B cell (primary cell): Measurements from ENCODE around the gene DAO. TPM values are rescaled to one million over a fixed set of nuclear protein-coding genes. Genes with fewer than 3 reads are reported as not detected.
"Not testable (repeated sequence)": the region's sequence is repeated elsewhere in the genome, so short reads cannot be mapped to it uniquely, and the experiment has no call there.

Experiments
- ATAC-seq: fragments of 200-7000 bp; cut with Tn5 transposase; one replicate; pipeline ENCODE4 v1.10.0; 2021; ENCODE audit warnings: low read depth, mild to moderate bottlenecking, moderate number of reproducible peaks, moderate library complexity
- CTCF ChIA-PET: fragments of 350-600 bp; sonication (Branson Sonifier 250); formaldehyde crosslinking; loops from one replicate; lab custom pipeline; 2021; ENCODE audit warnings: antibody characterized with exemption, inconsistent platforms; lab: Charles Lee
- POLR2A ChIA-PET: fragments of 350-600 bp; sonication (Branson Sonifier 250); formaldehyde crosslinking; loops from one replicate; lab custom pipeline; 2021; ENCODE audit warnings: antibody characterized with exemption; lab: Charles Lee
- DNase-seq: peaks from one replicate; pipeline ENCODE4 v3.0.0; 2013
- H2AFZ ChIP-seq: 2 replicates; pipeline ENCODE4 v1.6.1; 2012; ENCODE audit warnings: mild to moderate bottlenecking, low read depth, low read length; ENCODE audit not compliant: insufficient read depth, poor library complexity, severe bottlenecking
- H3K27ac ChIP-seq, 2 donors: 1 replicate in 1 of 2; 2 replicates in 1 of 2; pipeline ENCODE4 v1.5.1; 2012 to 2013; ENCODE audit warnings: low read length in 2 of 2, mild to moderate bottlenecking in 2 of 2, moderate library complexity in 1 of 2
- H3K27me3 ChIP-seq, 4 experiments: fragments of 200-600 bp in 1 of 4; sonication (generic) in 1 of 4; replicated peaks in 1 of 4; 1 replicate in 2 of 4; 2 replicates in 2 of 4; pipeline versions ENCODE4 v1.6.1 to v1.7.0; 2013 to 2016; ENCODE audit warnings: low read length in 3 of 4, mild to moderate bottlenecking in 2 of 4, mixed read lengths in 1 of 4, moderate library complexity in 1 of 4; ENCODE audit not compliant: insufficient read depth in 4 of 4, control insufficient read depth in 3 of 4; ENCODE audit errors: control extremely low read depth in 1 of 4
- H3K36me3 ChIP-seq, 2 experiments: replicated peaks in 1 of 2; 1 replicate in 1 of 2; 2 replicates in 1 of 2; pipeline versions ENCODE4 v1.6.1 to v1.7.1; 2013; ENCODE audit warnings: low read length in 1 of 2; ENCODE audit not compliant: insufficient read depth in 2 of 2, control insufficient read depth in 1 of 2; ENCODE audit errors: control extremely low read depth in 1 of 2, extremely low read depth in 1 of 2
- H3K4me1 ChIP-seq, 2 donors: fragments of 200-600 bp in 1 of 2; sonication (generic) in 1 of 2; 1 replicate in 1 of 2; 2 replicates in 1 of 2; pipeline versions ENCODE4 v1.5.1 to v1.6.1; 2013 to 2017; ENCODE audit warnings: low read length in 2 of 2; ENCODE audit not compliant: control insufficient read depth in 2 of 2, insufficient read depth in 2 of 2
- H3K4me2 ChIP-seq: replicated peaks from 2 replicates; pipeline ENCODE3; 2012; ENCODE audit warnings: mild to moderate bottlenecking, low read depth, low read length; ENCODE audit not compliant: poor library complexity, severe bottlenecking
- H3K4me3 ChIP-seq, 5 experiments: fragments of 200-600 bp in 1 of 5; sonication (generic) in 1 of 5; 1 replicate in 3 of 5; 2 replicates in 2 of 5; pipeline versions ENCODE4 v1.5.1 to v1.7.0; 2011 to 2016; ENCODE audit warnings: low read length in 4 of 5, mild to moderate bottlenecking in 4 of 5, low read depth in 2 of 5, control low read depth in 1 of 5, moderate library complexity in 1 of 5; ENCODE audit not compliant: insufficient read depth in 1 of 5; ENCODE audit errors: control extremely low read depth in 1 of 5, extremely low read depth in 1 of 5
- H3K79me2 ChIP-seq: fragments of 200-600 bp; sonication (generic); one replicate; pipeline ENCODE4 v1.6.0; 2016; ENCODE audit warnings: low read length; ENCODE audit not compliant: control insufficient read depth, insufficient read depth
- H3K9ac ChIP-seq: fragments of 200-600 bp; sonication (generic); 2 replicates; pipeline ENCODE4 v1.6.1; 2017; ENCODE audit warnings: mild to moderate bottlenecking, low read length, moderate library complexity
- H3K9me3 ChIP-seq, 3 donors: one replicate each; pipeline versions ENCODE4 v1.6.1 to v1.7.1; 2013; ENCODE audit warnings: low read length in 2 of 3; ENCODE audit not compliant: control insufficient read depth in 2 of 3, insufficient read depth in 1 of 3; ENCODE audit errors: control extremely low read depth in 1 of 3
- H4K20me1 ChIP-seq: 2 replicates; pipeline ENCODE4 v1.6.0; 2012; ENCODE audit warnings: mild to moderate bottlenecking, low read length; ENCODE audit not compliant: insufficient read depth, control insufficient read depth, poor library complexity, severe bottlenecking
- H3K27ac Mint-ChIP-seq: one replicate; pipeline ENCODE4 v1.8.0; 2021; ENCODE audit warnings: mixed read lengths
- H3K27me3 Mint-ChIP-seq: one replicate; pipeline ENCODE4 v1.8.0; 2021; ENCODE audit warnings: mixed read lengths
- H3K4me1 Mint-ChIP-seq: one replicate; pipeline ENCODE4 v1.8.0; 2021; ENCODE audit warnings: mixed read lengths
- H3K4me3 Mint-ChIP-seq: one replicate; pipeline ENCODE4 v1.8.0; 2021; ENCODE audit warnings: mixed read lengths
- H3K9me3 Mint-ChIP-seq: one replicate; pipeline ENCODE4 v1.8.0; 2022; ENCODE audit warnings: mixed read lengths; ENCODE audit not compliant: insufficient read depth
- CTCF ChIP-seq: fragments of 200-600 bp; IDR thresholded peaks from one replicate; pipeline ENCODE4 v1.8.0; 2022; ENCODE audit warnings: antibody characterized with exemption, mild to moderate bottlenecking
- EZH2 ChIP-seq: IDR thresholded peaks from 2 replicates; pipeline ENCODE4 v1.6.1; 2012; ENCODE audit warnings: borderline replicate concordance, low read depth, mild to moderate bottlenecking, moderate library complexity, low read length; ENCODE audit not compliant: insufficient read depth, poor library complexity, severe bottlenecking
- WGBS: methylation state at CpG from one replicate; pipeline ENCODE4 v1.1.5; 2013; ENCODE audit warnings: missing lambda C conversion rate; ENCODE audit not compliant: insufficient coverage; 5-methylcytosine and 5-hydroxymethylcytosine counted together
- intact Hi-C: fragments of 100-400 bp; cut with micrococcal nuclease; formaldehyde crosslinking; loops from one replicate; pipeline ENCODE4 v1.10.0; 2022
- polyA plus RNA-seq: library from polyadenylated mRNA; depleted of rRNA; stranded (reverse); fragments of >200 nt; gene quantifications from 2 replicates; pipeline ENCODE4 v1.2.3, GENCODE V29; 2012
- total RNA-seq, 2 donors: library from RNA; stranded (reverse); fragments of 120-200 nt in 1 of 2; gene quantifications; 1 replicate in 1 of 2; 2 replicates in 1 of 2; pipeline versions ENCODE4 v1.2.3 to v1.2.4, GENCODE V29; 2013 to 2022

DAO gene
- total and polyA plus RNA-seq, 2 donors (not counting 1 experiment from before 2014, with no cell fraction given), result not detected

DNA sequence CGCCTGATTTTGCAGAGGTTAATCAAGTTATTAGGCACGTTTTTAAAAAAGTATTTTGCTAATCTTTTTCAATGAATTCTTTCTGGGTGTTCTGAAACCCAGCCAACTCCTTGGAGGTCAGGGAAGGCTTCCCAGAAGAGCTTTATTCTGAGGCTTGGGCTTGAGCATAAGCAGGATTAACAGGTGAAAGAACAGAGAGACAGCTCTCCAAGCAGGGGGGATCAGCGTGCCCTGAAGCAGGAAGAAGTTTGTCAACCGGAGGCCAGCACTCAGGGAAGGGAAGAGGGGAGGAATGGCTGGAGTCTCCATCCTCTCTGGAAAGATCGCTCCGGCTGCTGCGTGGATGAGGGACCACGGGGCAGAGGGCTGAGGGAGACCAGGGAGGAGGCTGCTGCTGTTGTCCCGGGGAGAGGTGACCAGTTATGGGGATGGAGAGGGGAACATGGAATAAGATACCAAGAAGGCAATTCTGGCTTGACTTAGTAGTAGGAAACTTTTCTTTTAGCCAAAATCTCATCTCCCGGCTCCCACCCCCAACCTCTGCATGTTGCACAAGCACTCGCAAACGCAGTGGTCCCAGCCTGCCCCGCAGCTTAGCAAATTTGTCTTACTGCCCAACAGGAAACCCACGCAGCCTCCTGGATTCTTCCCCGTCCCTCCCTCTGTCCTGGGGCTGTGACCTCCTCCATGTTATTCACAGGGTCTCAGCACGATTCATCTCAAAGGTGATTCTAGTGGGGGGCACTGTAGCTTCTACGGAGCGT is 21.4 kb upstream of the DAO start:
- intact Hi-C loops, result loop anchor here (5.0 kb wide), 1 partner anchor 221 kb away; no protein-coding TSS in a partner anchor
- Histone ChIP-seq H3K9ac (peak overlapping the region; percentile 69), H3K4me3 (peak overlapping the region; percentile 50 to 68 (median 57)), H2AFZ (peak overlapping the region; percentile 84), H3K79me2 (peaks cover 5% of the 10 kb centered on the region), H3K4me1 (peaks cover 34 to 52% of the 10 kb centered on the region in 2 donors), H3K36me3 (no peaks in the 10 kb centered on the region), H3K4me2 (peak overlapping the region; percentile 80), H3K9me3 (no peaks in the 10 kb centered on the region), H3K27me3 (peaks cover 0 to 4% (median 0%) of the 10 kb centered on the region in 4 experiments), H4K20me1 (no peaks in the 10 kb centered on the region), H3K27ac (no peak overlapping the region)
- Mint-ChIP-seq H3K4me3 (peak overlapping the region; percentile 85), H3K27me3 (no peaks in the 10 kb centered on the region), H3K4me1 (peaks cover 63% of the 10 kb centered on the region), H3K27ac (peak overlapping the region; percentile 70), H3K9me3 (no peaks in the 10 kb centered on the region)
- TF ChIP-seq CTCF, result no peak
- TF ChIP-seq EZH2, result no peak
- ATAC-seq, result no peak
- peak; percentile 42 for DNase-seq
- WGBS, result 6% methylated on average over 12 of the region's 18 CpGs
- ChIA-PET POLR2A (interaction anchor here (1.0 to 1.4 kb wide), 2 partner anchors 20 to 290 kb away, joined by 3 to 4 read pairs; no protein-coding TSS in a partner anchor), CTCF (interaction anchor here (1.0 to 5.7 kb wide), 2 partner anchors 26 to 92 kb away, joined by 3 to 27 read pairs; no protein-coding TSS in a partner anchor)

- intact Hi-C loops, result loop anchor here (5.0 kb wide), 1 partner anchor 222 kb away; no protein-coding TSS in a partner anchor
- H3K79me2 ChIP-seq, H3K4me3 ChIP-seq, H3K27ac ChIP-seq, DNase-seq, H3K9me3 ChIP-seq, H3K36me3 ChIP-seq, H3K9ac ChIP-seq, H3K27me3 Mint-ChIP-seq, H3K9me3 Mint-ChIP-seq, H3K27me3 ChIP-seq, H4K20me1 ChIP-seq, ATAC-seq: not testable (repeated sequence)
- Histone ChIP-seq H3K4me2 (peak overlapping the region; percentile 80), H2AFZ (peak overlapping the region; percentile 84), H3K4me1 (peaks cover 34 to 52% of the 10 kb centered on the region in 2 donors)
- H3K27ac Mint-ChIP-seq, result peak overlapping the region; percentile 70
- ChIA-PET CTCF (interaction anchor here (1.0 to 5.7 kb wide), 2 partner anchors 25 to 92 kb away, joined by 3 to 27 read pairs; no protein-coding TSS in a partner anchor), POLR2A (interaction anchor here (0.7 to 0.9 kb wide), 2 partner anchors 21 to 42 kb away, joined by 3 read pairs; no protein-coding TSS in a partner anchor)
- H3K4me1 Mint-ChIP-seq, result peaks cover 58% of the 10 kb centered on the region
- whole genome bisulfite sequencing, result 56% methylated on average over 4 of the region's 6 CpGs
- H3K4me3 Mint-ChIP-seq, result peak overlapping the region; percentile 85
Measured at GRCh38 chr12:108859141-108859922, 20.6 kb upstream of the DAO start.
